WERI-Rb-1 (cell line): Measurements from ENCODE around the gene HOXB4.

Experiments
- DNase-seq: peaks from one replicate; pipeline ENCODE4 v3.0.0-alpha.2; 2020
- H3K27ac ChIP-seq: fragments of 250-450 bp; sonication (Bioruptor Pico); 2 replicates; pipeline ENCODE4 v1.5.1; 2020; ENCODE audit warnings: mild to moderate bottlenecking, moderate library complexity
- H3K27me3 ChIP-seq: fragments of 250-450 bp; sonication (Bioruptor Pico); 2 replicates; pipeline ENCODE4 v1.5.1; 2021; ENCODE audit warnings: mild to moderate bottlenecking, low read depth, moderate library complexity; ENCODE audit not compliant: insufficient read depth, severe bottlenecking
- H3K36me3 ChIP-seq: fragments of 250-450 bp; sonication (Bioruptor Pico); 2 replicates; pipeline ENCODE4 v1.5.1; 2020; ENCODE audit warnings: mild to moderate bottlenecking, moderate library complexity
- H3K4me3 ChIP-seq: 2 replicates; pipeline ENCODE4 v1.5.1; 2011; ENCODE audit warnings: low read depth, mild to moderate bottlenecking, control low read depth, low read length
- H3K9me3 ChIP-seq: fragments of 250-450 bp; sonication (Bioruptor Pico); 2 replicates; pipeline ENCODE4 v1.5.1; 2021; ENCODE audit warnings: mild to moderate bottlenecking, moderate library complexity; ENCODE audit not compliant: severe bottlenecking
- TF ChIP-seq, protein P1 (sequence below): IDR thresholded peaks from 2 replicates; pipeline ENCODE4 v1.5.1; 2011; ENCODE audit warnings: low read depth, mild to moderate bottlenecking, control low read depth, inconsistent platforms, low read length

The HOXB4 gene

DNA sequence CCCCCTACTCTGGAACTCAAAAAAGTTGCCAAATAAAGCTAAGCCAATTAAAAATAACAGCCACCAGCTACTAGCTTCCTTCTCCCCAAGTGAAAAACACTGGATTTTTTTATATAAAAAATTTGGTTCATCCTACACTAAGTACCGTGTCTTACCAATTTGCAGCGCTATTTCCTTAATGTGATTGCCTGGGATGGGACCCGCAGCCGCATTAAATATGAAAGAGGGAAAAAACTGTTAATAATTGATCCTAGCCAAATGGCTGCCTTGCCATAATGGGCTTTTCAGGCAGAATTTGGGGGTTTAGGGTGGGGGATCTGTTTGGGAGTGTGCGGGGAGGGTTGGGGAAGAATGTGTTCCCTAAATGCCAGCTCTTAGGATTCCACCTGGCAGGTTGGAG lies 46.0 kb upstream of the HOXB4 start:
- TF ChIP-seq, protein P1, sequence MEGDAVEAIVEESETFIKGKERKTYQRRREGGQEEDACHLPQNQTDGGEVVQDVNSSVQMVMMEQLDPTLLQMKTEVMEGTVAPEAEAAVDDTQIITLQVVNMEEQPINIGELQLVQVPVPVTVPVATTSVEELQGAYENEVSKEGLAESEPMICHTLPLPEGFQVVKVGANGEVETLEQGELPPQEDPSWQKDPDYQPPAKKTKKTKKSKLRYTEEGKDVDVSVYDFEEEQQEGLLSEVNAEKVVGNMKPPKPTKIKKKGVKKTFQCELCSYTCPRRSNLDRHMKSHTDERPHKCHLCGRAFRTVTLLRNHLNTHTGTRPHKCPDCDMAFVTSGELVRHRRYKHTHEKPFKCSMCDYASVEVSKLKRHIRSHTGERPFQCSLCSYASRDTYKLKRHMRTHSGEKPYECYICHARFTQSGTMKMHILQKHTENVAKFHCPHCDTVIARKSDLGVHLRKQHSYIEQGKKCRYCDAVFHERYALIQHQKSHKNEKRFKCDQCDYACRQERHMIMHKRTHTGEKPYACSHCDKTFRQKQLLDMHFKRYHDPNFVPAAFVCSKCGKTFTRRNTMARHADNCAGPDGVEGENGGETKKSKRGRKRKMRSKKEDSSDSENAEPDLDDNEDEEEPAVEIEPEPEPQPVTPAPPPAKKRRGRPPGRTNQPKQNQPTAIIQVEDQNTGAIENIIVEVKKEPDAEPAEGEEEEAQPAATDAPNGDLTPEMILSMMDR, result no peak
- H3K9me3 ChIP-seq, result peaks cover 3% of the 10 kb centered on the region
- no peaks in the 10 kb centered on the region for H3K36me3 ChIP-seq
- H3K27me3 ChIP-seq, result peaks cover 99% of the 10 kb centered on the region
- no peak overlapping the region for H3K27ac ChIP-seq
- H3K4me3 ChIP-seq, result no peak overlapping the region
- no peak for DNase-seq

DNA sequence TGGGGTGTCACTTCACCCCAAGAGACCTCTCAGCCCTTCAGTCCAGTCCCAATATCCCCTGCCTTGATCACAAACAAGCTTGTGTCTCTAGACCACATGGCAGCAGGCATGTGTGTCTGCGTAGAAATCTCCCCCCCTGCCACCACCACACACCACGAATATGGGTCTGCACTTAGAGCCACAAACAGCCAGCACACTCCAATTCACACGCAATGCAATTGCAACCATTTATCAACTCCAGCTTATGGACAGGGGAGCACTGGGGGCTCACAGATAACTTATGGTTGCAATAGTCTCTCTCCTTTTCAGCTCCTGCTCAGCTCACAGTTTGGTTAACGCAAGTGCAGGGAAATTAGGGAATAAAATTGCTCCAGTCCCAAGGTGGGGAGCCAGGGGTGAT lies 45.4 kb upstream of the HOXB4 start:
- H3K36me3 ChIP-seq, result no peaks in the 10 kb centered on the region
- TF ChIP-seq, protein P1, result no peak
- no peak for DNase-seq
- H3K27me3 ChIP-seq, result peaks cover 99% of the 10 kb centered on the region
- no peak overlapping the region for H3K27ac ChIP-seq
- peaks cover 3% of the 10 kb centered on the region for H3K9me3 ChIP-seq
- no peak overlapping the region for H3K4me3 ChIP-seq

DNA sequence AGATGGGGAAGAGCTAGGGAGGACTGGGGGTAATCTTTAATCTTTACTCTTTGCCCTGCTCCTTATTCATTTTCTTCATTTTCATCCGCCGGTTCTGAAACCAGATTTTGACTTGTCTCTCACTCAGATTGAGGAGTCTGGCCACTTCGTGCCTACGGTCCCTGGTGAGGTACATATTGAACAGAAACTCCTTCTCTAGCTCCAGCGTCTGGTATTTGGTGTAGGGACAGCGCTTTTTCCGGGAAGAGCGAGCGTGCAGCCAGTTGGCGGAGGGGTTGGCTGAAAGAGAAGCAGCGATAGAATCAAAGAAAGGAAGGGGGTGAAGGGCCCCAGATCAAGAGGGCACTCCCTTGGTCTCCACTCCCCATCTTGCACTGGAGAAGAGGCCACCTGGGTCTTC lies 44.7 kb upstream of the HOXB4 start:
- no peak for DNase-seq
- no peak overlapping the region for H3K27ac ChIP-seq
- H3K36me3 ChIP-seq, result no peaks in the 10 kb centered on the region
- H3K9me3 ChIP-seq, result peaks cover 3% of the 10 kb centered on the region
- TF ChIP-seq, protein P1, result no peak
- peaks cover 99% of the 10 kb centered on the region for H3K27me3 ChIP-seq
- H3K4me3 ChIP-seq, result no peak overlapping the region

DNA sequence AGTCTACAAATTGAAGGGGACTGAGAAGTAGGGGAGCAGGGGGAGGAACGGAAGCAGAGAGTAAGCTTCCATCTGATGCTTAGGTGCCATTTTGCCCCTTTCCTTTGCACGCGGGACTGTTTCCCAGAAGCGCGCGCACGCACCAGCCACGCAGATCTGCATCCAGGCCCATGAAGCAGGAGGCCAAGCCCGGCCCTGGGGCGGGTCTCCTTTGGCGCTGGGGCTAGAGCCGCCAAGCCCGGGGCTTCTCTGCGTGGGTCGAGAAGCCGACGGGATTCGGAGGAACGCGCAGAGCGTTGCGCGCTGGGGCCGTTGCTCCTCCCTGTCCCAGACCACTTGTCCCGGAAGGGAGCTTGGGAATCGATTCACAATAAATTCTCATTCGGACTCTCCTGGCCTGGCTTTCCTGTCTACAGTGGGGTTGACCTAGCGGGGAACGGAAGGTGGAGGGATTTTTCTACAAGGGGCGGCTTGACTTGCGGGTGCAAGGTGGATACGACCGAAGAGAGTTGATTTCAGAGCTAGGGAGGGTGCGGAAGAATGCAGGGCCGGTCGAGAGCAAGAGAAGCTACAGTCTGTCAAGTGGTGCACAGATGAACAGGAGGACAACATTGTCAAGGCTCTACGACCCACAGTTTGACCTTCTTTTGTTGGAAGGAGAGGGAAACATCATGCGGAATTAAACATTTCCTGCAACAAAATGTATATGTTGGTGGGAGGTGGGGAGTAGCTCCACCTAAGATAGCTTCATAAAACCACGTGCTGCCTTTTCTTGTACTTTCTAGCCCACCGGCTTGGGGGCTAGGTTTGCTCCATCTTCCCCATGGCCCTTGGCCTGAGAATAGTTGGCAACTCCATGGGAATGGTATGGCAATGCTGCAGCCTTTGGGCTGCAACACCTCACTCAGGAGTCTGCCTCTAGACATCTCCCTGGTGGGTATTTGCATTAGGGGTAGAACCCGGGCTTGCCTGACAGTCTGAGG lies 43.6 kb upstream of the HOXB4 start:
- DNase-seq, result no peak
- H3K27ac ChIP-seq, result no peak overlapping the region
- TF ChIP-seq, protein P1, result no peak
- no peak overlapping the region for H3K4me3 ChIP-seq
- H3K9me3 ChIP-seq, result peaks cover 3% of the 10 kb centered on the region
- H3K36me3 ChIP-seq, result no peaks in the 10 kb centered on the region
- H3K27me3 ChIP-seq, result peaks cover 99% of the 10 kb centered on the region

DNA sequence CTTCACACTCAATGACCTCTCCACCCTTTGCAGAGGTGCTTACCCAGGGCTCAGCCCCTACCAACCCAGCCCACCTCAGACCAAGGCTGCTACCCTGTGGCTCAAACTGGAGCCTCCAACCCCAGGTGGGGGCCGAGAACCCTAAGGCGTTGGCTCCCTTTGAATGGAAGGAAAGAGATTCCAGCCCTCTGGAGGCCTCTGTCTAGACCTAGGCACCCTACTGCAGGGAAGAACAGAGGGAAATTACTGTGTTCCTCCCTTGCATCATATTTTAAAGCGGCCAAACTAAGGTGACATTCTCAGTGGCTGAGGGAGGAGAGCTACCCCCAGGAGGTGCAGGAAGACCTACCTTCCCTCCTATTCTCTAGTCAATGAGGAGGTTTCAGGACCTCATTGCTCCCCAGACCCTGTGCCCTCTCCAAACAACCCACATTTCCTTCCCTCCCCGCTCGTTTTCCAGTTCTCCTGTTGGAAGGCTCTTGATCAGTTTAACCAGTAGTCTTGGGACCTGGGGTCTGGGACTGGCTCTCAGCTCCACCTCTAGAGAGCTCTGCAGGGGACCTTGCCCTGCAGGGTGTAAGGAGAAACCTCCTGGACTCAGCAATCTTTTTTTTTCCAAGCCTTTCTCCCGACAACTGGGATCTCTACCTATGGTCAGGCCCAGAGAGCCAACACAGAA lies 42.5 kb upstream of the HOXB4 start:
- peaks cover 3% of the 10 kb centered on the region for H3K9me3 ChIP-seq
- H3K27me3 ChIP-seq, result peaks cover 100% of the 10 kb centered on the region
- H3K27ac ChIP-seq, result no peak overlapping the region
- DNase-seq, result no peak
- no peaks in the 10 kb centered on the region for H3K36me3 ChIP-seq
- no peak overlapping the region for H3K4me3 ChIP-seq
- TF ChIP-seq, protein P1, result no peak
